Duodenal mucosa (tissue), 2 donors: ENCODE measurements around the gene KIF18B.

Source experiments
- H3K27ac ChIP-seq: one replicate; pipeline ENCODE4 v1.7.0; 2013; ENCODE audit warnings: low read depth, low read length
- H3K27me3 ChIP-seq, 2 donors: one replicate each; pipeline ENCODE4 v1.7.0; 2013; ENCODE audit warnings: low read length in 2 of 2, control low read depth in 1 of 2; ENCODE audit not compliant: insufficient read depth in 2 of 2, control insufficient read depth in 1 of 2
- H3K36me3 ChIP-seq, 2 donors: one replicate each; pipeline ENCODE4 v1.7.0; 2013; ENCODE audit warnings: low read length in 2 of 2, control low read depth in 1 of 2; ENCODE audit not compliant: insufficient read depth in 2 of 2, control insufficient read depth in 1 of 2
- H3K4me1 ChIP-seq, 2 donors: one replicate each; pipeline ENCODE4 v1.7.0; 2013; ENCODE audit warnings: low read length in 2 of 2, control low read depth in 1 of 2; ENCODE audit not compliant: insufficient read depth in 2 of 2, control insufficient read depth in 1 of 2
- H3K4me3 ChIP-seq, 2 donors: one replicate each; pipeline ENCODE4 v1.7.0; 2013; ENCODE audit warnings: low read length in 2 of 2, low read depth in 1 of 2
- H3K9ac ChIP-seq, 2 donors: one replicate each; pipeline ENCODE4 v1.7.0; 2013; ENCODE audit warnings: low read length in 2 of 2, low read depth in 1 of 2
- H3K9me3 ChIP-seq, 2 donors: one replicate each; pipeline ENCODE4 v1.7.0; 2013; ENCODE audit warnings: low read length in 2 of 2, control low read depth in 1 of 2; ENCODE audit not compliant: control insufficient read depth in 1 of 2

The KIF18B gene

DNA sequence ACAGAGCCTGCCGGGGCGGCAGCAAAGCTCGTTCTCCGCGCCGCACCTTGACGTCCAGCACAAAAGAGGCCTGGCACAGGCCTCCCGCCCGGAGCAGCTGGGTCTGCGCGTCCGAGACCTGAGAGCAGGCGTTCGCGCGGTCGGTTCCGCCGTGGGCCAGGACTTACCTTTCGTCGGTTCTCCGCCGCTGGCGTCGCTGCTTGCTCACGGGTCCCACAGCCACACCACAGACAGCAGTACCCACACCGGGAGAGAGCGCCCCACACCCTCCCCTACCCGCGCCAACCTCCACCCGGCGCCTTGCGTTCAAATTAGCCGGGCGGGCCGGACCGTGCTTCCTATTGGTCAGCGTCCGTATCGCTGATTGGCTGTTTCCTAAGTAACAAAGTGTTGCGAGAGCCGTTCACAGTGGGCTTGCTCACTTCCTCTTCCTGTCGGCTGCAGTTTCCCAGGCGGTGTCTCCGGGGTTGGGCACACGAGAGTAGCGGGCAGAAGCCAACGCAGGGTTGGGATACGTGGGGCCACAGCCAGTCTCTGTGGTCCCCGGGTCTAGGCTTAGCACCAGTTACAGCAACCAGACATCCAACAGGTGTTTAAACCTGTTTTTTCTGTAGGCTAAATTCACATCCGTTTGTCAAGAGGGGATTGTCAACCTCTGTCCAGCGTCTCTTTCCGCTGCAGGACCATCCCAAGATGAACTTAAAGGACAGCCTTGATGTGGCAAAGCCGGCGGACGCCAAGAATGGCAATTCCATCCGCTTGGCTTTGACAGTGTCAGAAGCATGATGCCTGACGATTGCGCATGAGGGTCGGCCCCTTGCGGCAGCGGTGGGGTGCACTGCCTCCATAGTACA lies at the start of gene KIF18B:
KIF18B (minus strand) TSS at position 313 of the 854 bp plus-strand sequence. CDS start 11,429 bp downstream, outside the sequence.
- Histone ChIP-seq H3K27me3 (no peaks in the 10 kb centered on the region), H3K9me3 (no peaks in the 10 kb centered on the region), H3K4me3 (peak within 1 kb of the TSS; percentile 84 to 90), H3K9ac (peak within 1 kb of the TSS; percentile 65 to 76), H3K36me3 (no peaks in the 10 kb centered on the region), H3K4me1 (peaks cover 6 to 8% of the 10 kb centered on the region in 2 donors), H3K27ac (no peak within 1 kb of the TSS)

DNA sequence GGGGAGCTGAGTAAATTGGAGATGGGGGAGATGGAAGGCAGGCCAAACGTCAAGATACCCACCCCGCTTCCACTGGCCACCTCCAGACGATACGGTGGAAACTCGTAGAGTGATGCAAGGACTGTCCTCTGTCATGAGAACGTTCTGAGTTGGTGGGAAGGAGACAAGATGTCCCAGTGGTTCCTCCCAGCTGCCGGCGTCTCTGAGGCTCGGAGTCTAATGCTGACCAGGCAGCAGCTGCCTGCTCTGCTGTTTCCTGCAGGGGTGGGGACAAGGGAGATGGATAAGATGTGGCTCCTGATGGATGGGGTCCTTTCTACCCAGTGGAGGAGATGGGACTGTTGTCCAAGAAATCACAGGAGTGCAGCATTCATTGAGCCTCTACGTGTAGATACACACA lies 48.7 kb upstream of the KIF18B start:
- no peaks in the 10 kb centered on the region for H3K36me3 ChIP-seq
- H3K4me1 ChIP-seq: no peaks in the 10 kb centered on the region
- no peak overlapping the region for H3K9ac ChIP-seq
- no peak overlapping the region for H3K4me3 ChIP-seq
- H3K27me3 ChIP-seq: peaks cover 10 to 16% of the 10 kb centered on the region in 2 donors
- no peak overlapping the region for H3K27ac ChIP-seq
- H3K9me3 ChIP-seq: peaks cover 0 to 7% of the 10 kb centered on the region in 2 donors

DNA sequence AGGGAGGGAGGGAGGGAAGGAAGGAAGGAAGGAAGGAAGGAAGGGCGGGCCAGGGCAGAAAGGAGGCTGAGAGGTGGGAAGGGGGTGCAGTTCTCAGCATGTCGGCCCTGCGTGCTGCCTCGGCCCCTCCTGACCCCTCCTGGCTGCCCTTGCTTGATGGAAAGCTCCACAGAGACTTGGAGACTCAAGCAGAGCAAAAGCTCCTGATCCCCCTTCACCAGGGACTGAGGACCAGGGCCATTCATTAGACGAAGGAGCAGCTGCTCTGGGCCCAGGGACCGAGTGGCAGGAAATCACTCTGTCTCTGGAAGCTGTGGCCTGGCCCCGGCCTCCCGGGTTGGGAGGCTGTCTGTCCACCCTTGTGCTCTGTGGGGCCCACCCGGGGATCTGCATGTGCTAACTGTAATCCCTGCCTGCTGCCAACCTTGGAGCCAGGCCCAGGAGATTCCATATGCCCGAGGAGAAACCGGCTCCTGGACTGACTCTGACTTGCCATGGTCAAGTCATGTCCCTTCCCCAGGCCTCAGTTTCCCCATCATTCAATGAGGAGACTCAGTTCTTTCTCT lies 47.9 kb upstream of the KIF18B start:
- H3K27ac ChIP-seq: no peak overlapping the region
- H3K4me3 ChIP-seq: no peak overlapping the region
- no peak overlapping the region for H3K9ac ChIP-seq
- peaks cover 0 to 7% of the 10 kb centered on the region in 2 donors for H3K9me3 ChIP-seq
- no peaks in the 10 kb centered on the region for H3K4me1 ChIP-seq
- H3K36me3 ChIP-seq: no peaks in the 10 kb centered on the region
- H3K27me3 ChIP-seq: peaks cover 10 to 14% of the 10 kb centered on the region in 2 donors

DNA sequence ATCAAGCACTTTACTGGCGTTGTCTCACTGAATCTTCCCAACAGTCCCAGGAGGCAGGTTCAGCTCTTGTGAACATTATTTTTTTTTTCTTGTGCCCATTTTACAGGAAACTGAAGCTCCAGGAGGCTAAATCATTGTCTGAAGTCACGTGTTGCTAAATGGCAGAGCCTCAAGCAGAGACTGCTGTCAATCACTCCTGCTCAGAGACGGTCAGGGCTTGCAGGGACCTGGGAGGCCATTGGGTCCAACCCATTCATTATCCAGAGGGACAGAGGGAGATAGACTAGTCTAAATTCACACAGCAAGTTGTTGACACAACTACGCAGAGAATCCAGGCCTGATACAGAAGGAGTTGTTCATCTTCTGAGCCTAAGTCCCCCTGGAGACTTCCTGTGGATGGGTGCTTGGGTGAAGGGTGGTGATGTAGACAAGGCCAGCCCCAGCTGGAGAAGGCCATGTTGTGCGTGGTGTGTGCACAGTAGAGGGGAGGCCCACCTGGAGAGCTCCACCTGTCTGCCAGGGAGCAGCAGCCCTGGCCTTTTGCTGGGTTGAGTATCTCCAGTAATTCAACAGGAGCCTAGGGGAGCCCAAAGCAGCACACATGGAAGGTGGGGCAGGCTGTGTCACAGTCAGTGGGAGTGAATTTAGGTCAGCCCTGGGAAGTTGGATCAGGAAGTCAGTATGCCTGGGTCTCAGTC lies 44.8 kb upstream of the KIF18B start:
- H3K4me1 ChIP-seq: no peaks in the 10 kb centered on the region
- no peak overlapping the region for H3K9ac ChIP-seq
- H3K4me3 ChIP-seq: no peak overlapping the region
- no peaks in the 10 kb centered on the region for H3K36me3 ChIP-seq
- H3K9me3 ChIP-seq: no peaks in the 10 kb centered on the region
- H3K27me3 ChIP-seq: peaks cover 32 to 33% of the 10 kb centered on the region in 2 donors
- no peak overlapping the region for H3K27ac ChIP-seq

DNA sequence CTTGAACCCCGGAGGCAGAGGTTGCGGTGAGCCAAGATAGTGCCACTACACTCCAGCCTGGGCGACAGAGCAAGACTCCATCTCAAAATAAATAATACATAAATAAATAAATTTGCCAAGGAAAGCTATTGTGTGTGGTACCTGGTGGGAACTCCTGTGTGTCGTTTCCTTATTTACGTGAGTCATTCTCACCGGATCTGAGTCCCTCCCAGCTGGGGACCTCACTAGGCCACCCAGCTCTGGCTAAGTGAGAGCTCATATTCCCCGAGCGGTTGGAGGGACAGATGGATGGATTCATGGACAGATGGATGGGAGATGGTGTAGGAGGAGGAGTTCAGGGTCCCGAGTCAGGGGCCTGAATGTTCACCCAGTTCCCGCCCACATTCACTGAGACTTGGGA lies 43.4 kb upstream of the KIF18B start:
- no peak overlapping the region for H3K27ac ChIP-seq
- H3K27me3 ChIP-seq: peaks cover 28 to 39% of the 10 kb centered on the region in 2 donors
- no peaks in the 10 kb centered on the region for H3K9me3 ChIP-seq
- no peak overlapping the region for H3K9ac ChIP-seq
- H3K4me1 ChIP-seq: no peaks in the 10 kb centered on the region
- no peaks in the 10 kb centered on the region for H3K36me3 ChIP-seq
- no peak overlapping the region for H3K4me3 ChIP-seq

DNA sequence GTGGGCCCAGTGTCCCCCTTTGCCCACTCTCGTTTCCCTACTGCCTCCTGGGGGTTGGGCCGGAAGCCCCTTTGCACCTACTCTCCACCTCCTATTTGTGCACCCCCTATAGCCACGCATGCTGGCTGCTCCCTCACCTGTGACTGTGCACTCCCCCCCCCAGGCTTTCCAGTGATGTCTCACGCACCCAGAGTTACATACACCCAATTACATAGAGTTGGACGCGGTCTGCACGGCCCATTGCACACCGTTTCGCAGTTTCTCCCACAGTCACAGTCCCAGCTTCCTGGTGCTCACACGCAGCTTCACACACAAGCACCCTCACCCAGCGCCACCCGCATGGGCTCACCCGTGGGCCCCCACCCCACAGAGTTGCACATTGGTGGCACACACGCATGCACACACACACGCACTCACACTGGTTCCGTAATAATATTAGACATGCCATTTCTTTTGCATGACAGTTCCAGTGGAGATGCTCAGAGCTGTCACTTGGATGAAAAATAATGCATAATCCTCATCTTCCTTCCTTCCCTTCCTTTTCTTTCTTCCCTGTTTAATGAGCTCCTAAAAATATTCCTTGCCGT lies 42.1 kb upstream of the KIF18B start:
- Histone ChIP-seq H3K27me3 (peaks cover 28 to 40% of the 10 kb centered on the region in 2 donors), H3K9me3 (no peaks in the 10 kb centered on the region), H3K9ac (no peak overlapping the region), H3K4me1 (no peaks in the 10 kb centered on the region), H3K27ac (no peak overlapping the region), H3K36me3 (no peaks in the 10 kb centered on the region), H3K4me3 (no peak overlapping the region)

DNA sequence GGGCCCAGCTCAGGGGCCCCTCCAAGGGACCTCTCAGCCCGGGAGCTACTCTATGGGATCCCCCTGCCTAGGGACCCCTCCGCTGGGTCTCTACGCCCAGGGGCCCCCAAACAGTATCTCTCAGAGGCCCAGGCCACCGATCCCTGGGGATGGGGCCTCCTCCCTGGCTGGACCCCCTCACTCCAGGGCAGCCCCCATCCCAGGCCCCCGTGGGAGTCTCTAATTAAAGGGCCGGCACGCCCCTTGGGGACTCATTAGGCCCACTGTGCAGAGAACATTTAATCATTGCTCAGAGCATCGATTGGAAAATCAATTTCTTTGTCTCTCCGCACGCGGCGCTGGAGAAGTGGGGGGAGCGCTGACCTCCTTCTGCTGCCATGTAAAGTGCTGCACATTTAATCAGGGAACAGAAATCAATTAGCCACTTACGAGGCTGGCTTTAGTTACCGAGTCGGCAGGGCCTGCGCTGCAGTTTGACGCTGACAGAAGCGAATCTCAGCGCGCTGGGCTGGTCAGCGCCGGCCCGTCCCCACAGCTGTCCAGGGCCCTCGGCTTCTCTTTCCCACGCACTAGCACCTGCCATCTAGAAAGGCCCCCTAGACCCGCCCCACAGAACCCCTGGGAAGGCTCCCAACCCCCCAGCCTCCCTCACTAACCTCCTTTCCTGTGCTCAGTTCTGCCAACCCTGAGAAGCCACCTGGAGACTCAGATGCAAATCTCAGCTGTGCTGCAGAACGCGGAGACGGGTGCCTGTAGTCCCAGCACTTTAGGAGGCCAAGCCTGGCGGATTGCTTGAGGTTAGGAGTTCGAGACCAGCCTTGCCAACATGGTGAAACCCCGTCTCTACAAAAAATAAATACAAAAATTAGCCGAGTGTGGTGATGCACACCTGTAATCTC lies 40.7 kb upstream of the KIF18B start:
- Histone ChIP-seq H3K9me3 (no peaks in the 10 kb centered on the region), H3K27me3 (peaks cover 22 to 40% of the 10 kb centered on the region in 2 donors), H3K4me3 (no peak overlapping the region), H3K27ac (no peak overlapping the region), H3K4me1 (no peaks in the 10 kb centered on the region), H3K36me3 (no peaks in the 10 kb centered on the region), H3K9ac (no peak overlapping the region)

DNA sequence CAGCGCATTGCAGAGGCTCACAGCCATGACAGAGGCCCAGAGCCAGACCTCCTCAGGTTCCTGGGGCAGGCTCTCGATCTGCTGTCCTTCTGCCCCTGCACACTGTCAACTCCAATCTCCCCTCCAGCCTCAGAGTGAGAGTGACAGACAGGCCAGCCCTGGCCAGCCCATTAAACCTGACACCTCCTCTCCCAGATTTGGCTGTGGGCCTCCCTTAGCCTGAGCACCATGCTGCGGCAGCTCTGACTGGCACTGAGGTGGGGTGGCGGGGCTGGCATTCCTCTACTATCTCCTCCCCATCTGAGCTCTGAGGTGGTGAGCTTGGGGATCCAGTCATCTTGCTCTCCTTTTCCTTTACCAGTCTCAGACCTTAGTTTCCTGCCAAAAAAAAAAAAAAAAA lies 36.0 kb upstream of the KIF18B start:
- H3K9ac ChIP-seq: no peak overlapping the region
- H3K4me3 ChIP-seq: no peak overlapping the region
- H3K36me3 ChIP-seq: no peaks in the 10 kb centered on the region
- peaks cover 19 to 25% of the 10 kb centered on the region in 2 donors for H3K27me3 ChIP-seq
- H3K4me1 ChIP-seq: peaks cover 11 to 20% of the 10 kb centered on the region in 2 donors
- no peak overlapping the region for H3K27ac ChIP-seq
- no peaks in the 10 kb centered on the region for H3K9me3 ChIP-seq

DNA sequence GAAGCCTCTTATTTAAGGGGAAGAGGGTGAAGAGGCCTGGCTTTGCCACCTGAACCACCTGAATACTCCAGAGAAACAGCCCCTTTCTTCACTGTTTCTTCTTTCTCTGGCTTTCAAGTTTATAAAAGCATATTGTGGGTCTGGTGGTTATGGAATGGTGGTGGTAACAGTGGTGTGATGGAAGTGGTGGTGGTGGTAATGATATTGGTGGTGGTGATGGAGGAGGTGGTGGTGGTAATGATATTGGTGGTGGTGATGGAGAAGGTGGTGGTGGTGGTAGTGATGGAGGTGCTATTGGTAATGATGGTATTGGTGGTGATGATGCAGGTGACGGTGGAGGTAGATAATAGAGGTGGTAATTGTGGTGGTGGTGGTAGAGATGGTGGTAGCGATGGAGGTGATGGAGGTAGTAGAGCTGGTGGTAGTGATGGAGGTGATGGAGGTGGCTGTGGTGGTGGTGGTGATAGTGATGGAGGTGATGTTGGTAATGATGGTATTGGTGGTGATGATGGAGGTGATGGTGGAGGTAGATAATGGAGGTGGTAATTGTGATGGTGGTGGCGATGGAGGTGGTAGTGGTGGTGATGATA lies 34.6 kb upstream of the KIF18B start:
- Histone ChIP-seq H3K27me3 (peaks cover 20 to 23% of the 10 kb centered on the region in 2 donors), H3K27ac (no peak overlapping the region), H3K4me3 (no peak overlapping the region), H3K9ac (no peak overlapping the region), H3K36me3 (no peaks in the 10 kb centered on the region), H3K4me1 (peaks cover 11 to 31% of the 10 kb centered on the region in 2 donors), H3K9me3 (no peaks in the 10 kb centered on the region)
